ENCODE data around the gene LRRFIP2.

DNA sequence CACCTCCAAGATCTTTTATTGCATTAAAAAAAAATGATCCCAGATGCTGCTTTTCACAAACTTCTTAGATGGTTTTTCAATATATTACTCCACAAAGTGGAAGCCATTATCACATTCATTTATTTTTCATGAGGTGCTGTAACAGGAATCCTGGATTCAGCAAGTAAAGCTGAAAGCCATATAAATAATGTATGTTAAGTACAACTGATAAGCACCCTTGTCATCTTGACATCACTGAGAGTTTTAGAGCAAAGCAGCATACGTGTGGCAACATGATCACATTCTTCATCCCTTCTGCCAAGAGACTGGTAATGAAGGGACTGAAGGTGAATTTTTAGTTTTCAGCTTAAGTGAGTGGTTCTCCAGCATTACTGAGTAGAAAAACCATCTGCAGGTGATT lies 44.9 kb upstream of the LRRFIP2 start:
- TF ChIP-seq POLR2AphosphoS5 (IDR thresholded peaks at IDR 0.05): no peak
- TF ChIP-seq, protein P1, sequence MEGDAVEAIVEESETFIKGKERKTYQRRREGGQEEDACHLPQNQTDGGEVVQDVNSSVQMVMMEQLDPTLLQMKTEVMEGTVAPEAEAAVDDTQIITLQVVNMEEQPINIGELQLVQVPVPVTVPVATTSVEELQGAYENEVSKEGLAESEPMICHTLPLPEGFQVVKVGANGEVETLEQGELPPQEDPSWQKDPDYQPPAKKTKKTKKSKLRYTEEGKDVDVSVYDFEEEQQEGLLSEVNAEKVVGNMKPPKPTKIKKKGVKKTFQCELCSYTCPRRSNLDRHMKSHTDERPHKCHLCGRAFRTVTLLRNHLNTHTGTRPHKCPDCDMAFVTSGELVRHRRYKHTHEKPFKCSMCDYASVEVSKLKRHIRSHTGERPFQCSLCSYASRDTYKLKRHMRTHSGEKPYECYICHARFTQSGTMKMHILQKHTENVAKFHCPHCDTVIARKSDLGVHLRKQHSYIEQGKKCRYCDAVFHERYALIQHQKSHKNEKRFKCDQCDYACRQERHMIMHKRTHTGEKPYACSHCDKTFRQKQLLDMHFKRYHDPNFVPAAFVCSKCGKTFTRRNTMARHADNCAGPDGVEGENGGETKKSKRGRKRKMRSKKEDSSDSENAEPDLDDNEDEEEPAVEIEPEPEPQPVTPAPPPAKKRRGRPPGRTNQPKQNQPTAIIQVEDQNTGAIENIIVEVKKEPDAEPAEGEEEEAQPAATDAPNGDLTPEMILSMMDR (IDR thresholded peaks at IDR 0.05): no peak

All from suprapubic skin (tissue), 3 donors.